Endothelial cell of hepatic sinusoid (primary cell): ENCODE measurements around the gene KXD1.
"Not testable (repeated sequence)": the region's sequence is repeated elsewhere in the genome, so short reads cannot be mapped to it uniquely, and the experiment has no call there.

ENCODE experiments used
- in situ Hi-C: cut with HindIII; loops from 2 replicates; pipeline ENCODE4 v1.10.0; 2017; ENCODE audit warnings: low sequenced_read_pairs

The KXD1 gene

GRCh38 chr19:18557411-18558201, at the start of gene KXD1:
TSS of gene KXD1 (plus strand) at chr19:18557870. CDS start at chr19:18562057, 4,187 bp downstream.
- in situ Hi-C loops: no loop called here

GRCh38 chr19:18508585-18508984, 49.1 kb upstream of the KXD1 start:
- in situ Hi-C loops: loop anchor here (5.0 kb wide), 1 partner anchor 69 kb away; no protein-coding TSS in a partner anchor

GRCh38 chr19:18510216-18510615, 47.5 kb upstream of the KXD1 start:
- in situ Hi-C loops: loop anchor here (10.0 kb wide), 1 partner anchor 135 kb away; no protein-coding TSS in a partner anchor

DNA sequence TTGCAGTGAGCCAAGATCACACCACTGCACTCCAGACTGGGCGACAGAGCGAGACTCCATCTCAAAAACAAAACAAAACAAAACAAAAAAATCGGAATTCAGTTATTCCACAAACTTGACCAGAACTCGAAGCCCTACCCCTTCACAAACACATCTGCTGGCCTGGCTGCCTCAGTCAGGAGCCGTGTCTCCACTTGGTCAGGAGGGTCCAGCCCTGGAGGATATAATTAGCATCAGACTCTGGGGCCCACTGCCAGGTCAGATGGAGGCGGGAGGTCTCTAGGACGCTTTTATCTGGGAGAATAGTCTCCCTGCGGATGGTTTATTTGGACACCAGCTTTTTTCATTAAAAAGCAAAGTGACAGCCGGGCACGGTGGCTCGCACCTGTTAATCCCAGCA, 43.8 kb upstream of the KXD1 start:
- in situ Hi-C loops: loop anchor here (10.0 kb wide), 1 partner anchor 131 kb away; no protein-coding TSS in a partner anchor

DNA sequence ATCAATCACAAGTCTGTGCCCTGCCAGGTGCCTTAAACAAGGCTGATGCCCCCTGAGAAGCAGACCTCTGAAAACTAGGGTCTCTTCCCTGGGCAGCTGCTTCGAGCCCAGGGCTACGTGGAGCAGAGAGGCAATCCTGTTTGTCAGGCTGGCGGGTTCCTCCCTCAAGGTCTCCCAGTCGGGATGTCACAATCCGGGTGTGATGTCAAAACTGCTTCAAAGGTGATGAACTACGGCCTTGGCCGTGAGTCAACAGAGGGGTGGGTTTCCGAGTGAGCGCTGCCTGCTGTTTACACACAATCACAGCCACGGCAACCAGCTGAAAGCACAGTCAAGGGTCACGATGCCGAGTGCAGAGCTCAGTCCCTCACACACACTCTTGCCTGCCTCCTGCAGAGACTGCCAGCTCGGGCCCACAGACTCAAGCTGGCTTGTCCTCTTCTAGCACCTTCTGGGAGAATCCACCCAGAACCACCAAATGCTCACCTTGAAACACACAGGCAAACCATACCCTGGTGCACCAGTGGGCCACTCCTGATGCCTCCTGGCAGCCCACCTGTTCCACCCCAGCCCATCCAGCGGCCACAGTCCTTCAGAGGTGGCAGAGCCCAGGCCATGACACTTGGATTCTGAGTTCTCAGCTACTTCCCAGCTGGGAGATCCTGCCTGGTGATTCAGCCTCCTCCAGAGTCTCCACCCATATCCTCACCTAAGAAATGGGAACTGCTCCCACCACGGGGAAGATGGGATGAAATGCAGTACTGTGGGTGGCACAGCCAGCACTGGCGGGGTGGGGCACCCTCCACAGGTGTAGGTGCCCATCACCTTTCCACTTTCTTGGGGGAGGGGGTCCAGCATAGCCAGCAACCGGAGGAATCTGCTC, 42.6 kb upstream of the KXD1 start:
- in situ Hi-C loops: loop anchor here (10.0 kb wide), 1 partner anchor 130 kb away; no protein-coding TSS in a partner anchor

- in situ Hi-C loops: loop anchor here (10.0 kb wide), 1 partner anchor 129 kb away; no protein-coding TSS in a partner anchor
These were observed 41.7 kb upstream of the KXD1 start for GRCh38 chr19:18515959-18516358.

DNA sequence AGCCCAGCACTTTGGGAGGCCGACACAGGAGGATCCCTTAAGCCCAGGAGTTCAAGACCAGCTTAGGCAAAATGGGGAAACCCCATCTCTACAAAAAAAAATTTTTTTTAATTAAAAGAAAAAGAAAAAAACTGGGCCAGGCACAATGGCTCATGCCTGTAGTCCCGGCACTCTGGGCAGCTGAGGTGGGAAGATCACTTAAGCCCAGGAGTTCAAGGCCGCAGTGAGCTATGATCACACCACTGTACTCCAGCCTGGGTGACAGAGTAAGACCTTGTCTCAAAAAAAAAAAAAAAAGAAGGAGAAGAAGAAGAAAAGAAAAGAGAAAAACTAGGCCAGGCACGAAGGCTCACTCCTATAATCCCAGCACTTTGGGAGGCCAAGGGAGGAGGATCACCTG, 40.1 kb upstream of the KXD1 start:
- in situ Hi-C loops: loop anchor here (10.0 kb wide), 1 partner anchor 127 kb away; no protein-coding TSS in a partner anchor

- in situ Hi-C loops: loop anchor here (10.0 kb wide), 1 partner anchor 126 kb away; no protein-coding TSS in a partner anchor
These were observed 39.0 kb upstream of the KXD1 start for GRCh38 chr19:18518639-18519038.

DNA sequence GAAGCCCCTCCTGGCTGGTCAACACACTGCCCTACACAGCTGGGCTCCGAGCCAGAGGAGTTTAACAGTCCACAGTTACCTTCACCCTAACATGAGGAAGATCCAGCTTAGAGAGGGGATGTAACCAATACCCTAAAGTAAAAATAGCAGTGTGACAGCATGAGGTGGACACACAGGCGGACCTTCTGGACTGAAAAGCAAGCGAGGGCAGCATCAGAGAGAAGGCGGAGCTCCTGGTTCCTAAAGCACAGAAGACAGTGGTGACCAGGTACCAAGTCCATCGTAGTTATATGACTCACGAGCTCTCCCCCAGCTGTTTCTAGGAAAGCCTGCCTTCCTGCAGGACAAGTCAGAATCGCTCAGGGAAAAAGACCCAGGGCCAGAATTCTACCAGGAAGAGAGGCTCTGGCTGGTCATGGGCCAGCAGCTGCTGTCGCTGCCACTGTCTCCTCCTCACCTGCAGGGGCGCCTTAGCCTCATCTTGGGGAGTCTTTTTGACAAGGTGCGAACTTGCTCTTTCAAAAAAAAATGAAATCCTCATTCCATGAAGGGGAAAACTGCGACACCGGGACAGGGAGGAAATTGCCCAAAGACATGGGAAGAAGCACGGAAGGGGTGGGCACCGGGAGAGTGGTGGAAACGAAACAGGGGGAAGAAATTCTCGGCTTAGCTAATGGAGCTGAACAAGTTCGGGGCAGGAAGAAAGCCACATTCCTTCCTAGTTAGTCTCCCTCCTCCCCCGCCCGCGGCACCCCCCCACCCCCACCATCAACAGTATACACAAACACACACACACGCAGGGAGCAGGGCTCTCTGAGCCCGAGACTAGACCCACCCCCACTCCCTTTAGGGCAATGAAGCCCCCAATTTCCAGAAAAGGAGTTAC, 37.5 kb upstream of the KXD1 start:
- in situ Hi-C loops: loop anchor here (10.0 kb wide), 1 partner anchor 125 kb away; no protein-coding TSS in a partner anchor

GRCh38 chr19:18520848-18521691, 36.6 kb upstream of the KXD1 start:
- in situ Hi-C loops: no loop called here

- in situ Hi-C loops: no loop called here
These were observed 36.0 kb upstream of the KXD1 start, which contains the start of gene ELL for GRCh38 chr19:18521692-18522123. TSS of gene ELL (minus strand) at chr19:18522070. CDS start at chr19:18522055, 15 bp downstream.

DNA sequence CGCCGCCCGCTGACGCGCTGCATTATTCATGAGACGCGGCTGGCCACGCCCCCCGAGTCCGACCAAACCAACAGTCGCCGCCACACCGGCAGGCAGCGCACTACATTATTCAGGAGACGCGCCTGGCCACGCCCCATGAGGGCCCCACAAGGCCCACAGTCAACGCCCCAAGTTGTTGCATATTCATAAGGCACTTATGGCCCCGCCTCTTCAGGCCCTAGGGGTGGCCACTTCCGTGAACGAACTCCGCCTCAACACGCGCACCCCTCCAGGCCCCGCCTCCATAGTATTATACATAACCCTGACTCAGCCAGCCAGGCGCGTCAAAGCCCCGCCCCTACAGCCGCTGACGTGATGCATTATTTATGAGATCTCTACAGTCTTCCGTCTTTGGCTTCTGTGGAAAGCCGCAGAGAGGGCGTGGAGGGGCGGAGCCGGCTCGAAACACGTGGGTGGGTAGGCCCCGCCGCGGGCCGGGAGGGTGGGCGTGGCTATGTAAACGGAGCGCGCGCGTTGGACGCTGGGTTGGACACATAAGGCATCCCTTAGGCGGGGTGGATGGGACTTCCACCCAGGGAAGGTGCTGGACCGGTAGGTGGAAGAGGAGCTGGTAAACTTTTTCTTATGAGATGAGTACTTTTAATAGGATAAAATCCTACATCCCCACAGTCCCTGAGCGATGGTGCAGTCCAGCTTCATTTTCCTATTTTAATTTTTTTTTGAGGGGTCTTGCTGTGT, 35.4 kb upstream of the KXD1 start:
- in situ Hi-C loops: no loop called here

- in situ Hi-C loops: not testable (repeated sequence)
These were observed 34.7 kb upstream of the KXD1 start for GRCh38 chr19:18522862-18523440.

- in situ Hi-C loops: no loop called here
These were observed 33.8 kb upstream of the KXD1 start for GRCh38 chr19:18523841-18524240.

GRCh38 chr19:18526316-18526715, 31.4 kb upstream of the KXD1 start:
- in situ Hi-C loops: loop anchor here (5.0 kb wide), 1 partner anchor 64 kb away; no protein-coding TSS in a partner anchor

DNA sequence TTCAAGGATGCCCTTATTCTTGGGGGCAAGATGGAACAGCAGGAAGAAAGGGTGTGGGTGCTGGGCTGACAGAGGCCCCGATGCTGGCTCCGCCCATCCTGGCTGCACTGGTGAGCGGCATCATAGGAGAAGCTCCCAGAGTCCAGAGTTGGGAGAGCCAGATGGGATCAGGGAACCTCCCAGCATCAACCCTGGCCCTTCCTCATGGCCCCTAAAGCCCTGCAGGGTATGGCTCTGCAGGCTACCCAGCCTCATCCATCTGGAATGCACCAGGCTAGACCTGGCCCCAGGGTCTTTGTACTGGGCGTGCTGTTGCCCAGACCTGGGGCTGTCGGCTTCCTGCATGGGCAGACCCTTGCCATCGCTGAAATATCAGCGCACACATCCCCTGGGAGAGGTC, 27.9 kb upstream of the KXD1 start:
- in situ Hi-C loops: loop anchor here (5.0 kb wide), 1 partner anchor 67 kb away; no protein-coding TSS in a partner anchor

DNA sequence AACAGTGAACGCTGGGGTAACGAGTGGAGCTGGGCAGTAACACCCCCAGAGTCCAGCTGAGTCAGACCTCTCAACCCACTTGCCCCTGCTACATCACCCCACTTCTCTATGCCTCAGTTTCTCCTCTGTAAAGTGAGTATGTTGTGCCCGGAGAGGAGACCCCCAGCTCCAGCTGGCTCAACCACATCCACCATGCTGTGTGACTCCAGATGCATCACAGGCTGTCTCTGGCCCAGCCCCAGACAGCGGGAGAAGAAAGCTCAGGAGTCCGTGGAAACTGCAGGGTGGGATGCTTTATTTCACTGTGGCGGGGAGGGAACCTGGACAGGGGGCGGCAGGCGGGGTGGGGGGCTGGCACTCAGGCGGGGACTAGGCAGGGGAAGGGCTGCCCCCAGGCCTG, 26.2 kb upstream of the KXD1 start:
- in situ Hi-C loops: no loop called here
